Suppressor macrophage (primary cell): ENCODE data around the gene CCDC88C.
A peak's percentile ranks its signal among the peaks of the same experiment; 100 is the strongest.
"Not testable (repeated sequence)": the region's sequence is repeated elsewhere in the genome, so short reads cannot be mapped to it uniquely, and the experiment has no call there.

ENCODE experiments used
- DNase-seq, 4 experiments: peaks; one replicate each; pipeline ENCODE4 v3.0.0-alpha.2; 2020 to 2022

The CCDC88C gene

GRCh38 chr14:91242635-91243034 is 175.0 kb downstream of the CCDC88C start:
- DNase-seq = no peak

GRCh38 chr14:91241863-91242262 is 175.8 kb downstream of the CCDC88C start:
- DNase-seq = peak; percentile 60 to 80 (median 74)

- DNase-seq = peak in 2 of 4 experiments; percentile 50 to 51
Observed at GRCh38 chr14:91238661-91239060, 179.0 kb downstream of the CCDC88C start.

GRCh38 chr14:91238085-91238484 is 179.5 kb downstream of the CCDC88C start:
- DNase-seq = peak in 2 of 4 experiments; percentile 67 to 72

GRCh38 chr14:91237219-91237618 is 180.4 kb downstream of the CCDC88C start:
- DNase-seq = no peak

- DNase-seq = no peak
Observed at GRCh38 chr14:91235841-91236240, 181.8 kb downstream of the CCDC88C start.

GRCh38 chr14:91234791-91235114 is 182.9 kb downstream of the CCDC88C start:
- no peak for DNase-seq

GRCh38 chr14:91233936-91234790 is 183.5 kb downstream of the CCDC88C start:
- DNase-seq = no peak

GRCh38 chr14:91232603-91233002 is 185.0 kb downstream of the CCDC88C start:
- peak; percentile 78 to 92 (median 86) for DNase-seq

GRCh38 chr14:91232052-91232451 is 185.6 kb downstream of the CCDC88C start:
- peak in 3 of 4 experiments; percentile 54 to 65 (median 55) for DNase-seq

- DNase-seq = peak; percentile 62 to 82 (median 79)
Observed at GRCh38 chr14:91231446-91231845, 186.2 kb downstream of the CCDC88C start.

GRCh38 chr14:91230397-91231035 is 187.1 kb downstream of the CCDC88C start:
- no peak for DNase-seq

GRCh38 chr14:91229743-91230200 is 187.8 kb downstream of the CCDC88C start:
- peak; percentile 50 to 75 (median 70) for DNase-seq

GRCh38 chr14:91229005-91229382 is 188.6 kb downstream of the CCDC88C start:
- DNase-seq = no peak

GRCh38 chr14:91228112-91229004 is 189.3 kb downstream of the CCDC88C start:
- DNase-seq = peak; percentile 37 to 63 (median 60)

- DNase-seq = no peak
Observed at GRCh38 chr14:91227183-91227628, 190.4 kb downstream of the CCDC88C start.

- DNase-seq = not testable (repeated sequence)
Observed at GRCh38 chr14:91226360-91226759, 191.3 kb downstream of the CCDC88C start.

- DNase-seq = no peak
Observed at GRCh38 chr14:91225025-91225424, 192.6 kb downstream of the CCDC88C start.

- DNase-seq = no peak
Observed at GRCh38 chr14:91223028-91223783, 194.4 kb downstream of the CCDC88C start.
